Stimulated activated effector memory CD8-positive, alpha-beta T cell treated with anti-CD3 and anti-CD28 coated beads, Interleukin-12 subunit alpha, Interleukin-12 subunit beta, amount 100 ng/mL, for 72 hours (primary cell): ENCODE results near the gene FOXO3.
A peak's percentile ranks its signal among the peaks of the same experiment; 100 is the strongest.
"Not testable (repeated sequence)": the region's sequence is repeated elsewhere in the genome, so short reads cannot be mapped to it uniquely, and the experiment has no call there.

ENCODE experiments used
- ATAC-seq: fragments of 150-1000 bp; cut with Tn5 transposase; 2 replicates; pipeline ENCODE4 v1.10.0; 2021
- DNase-seq, 2 donors: peaks; one replicate each; pipeline ENCODE4 v3.0.0; 2021 to 2022; ENCODE audit warnings: low spot score in 2 of 2
- H3K27ac Mint-ChIP-seq: one replicate; pipeline ENCODE4 v1.8.0; 2022; ENCODE audit warnings: mild to moderate bottlenecking, mixed read lengths
- H3K36me3 Mint-ChIP-seq: one replicate; pipeline ENCODE4 v1.8.0; 2022; ENCODE audit warnings: mild to moderate bottlenecking, mixed read lengths
- H3K4me1 Mint-ChIP-seq: one replicate; pipeline ENCODE4 v1.8.0; 2022; ENCODE audit warnings: mixed read lengths
- H3K4me3 Mint-ChIP-seq: one replicate; pipeline ENCODE4 v1.8.0; 2022; ENCODE audit warnings: mild to moderate bottlenecking, mixed read lengths
- H3K9me3 Mint-ChIP-seq: one replicate; pipeline ENCODE4 v1.8.0; 2022; ENCODE audit warnings: mixed read lengths

Gene FOXO3

DNA sequence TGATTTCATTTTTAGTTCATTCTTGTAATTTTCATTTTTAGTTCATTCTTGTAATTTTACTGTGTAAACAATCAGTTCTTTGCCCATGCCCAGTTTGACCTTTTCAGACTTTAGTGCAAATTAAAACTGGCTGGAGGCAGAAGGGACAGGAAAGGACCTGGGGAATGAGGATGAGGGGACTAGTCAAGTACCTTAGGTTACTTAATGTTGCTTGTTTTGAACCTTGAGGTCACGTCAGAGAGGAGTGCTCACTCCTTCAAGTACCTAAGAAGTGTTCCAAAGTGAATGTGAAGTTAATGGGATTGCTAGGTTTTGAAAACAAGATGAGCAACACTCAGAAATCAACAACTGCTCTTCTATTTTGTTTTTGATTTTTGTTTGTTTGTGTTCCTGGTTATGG lies 82.5 kb downstream of the FOXO3 start:
- no peak overlapping the region for H3K4me3 Mint-ChIP-seq
- ATAC-seq (no peak), DNase-seq (no peak)
- no peaks in the 10 kb centered on the region for H3K9me3 Mint-ChIP-seq
- no peak overlapping the region for H3K27ac Mint-ChIP-seq
- H3K4me1 Mint-ChIP-seq: peaks cover 33% of the 10 kb centered on the region
- peaks cover 2% of the 10 kb centered on the region for H3K36me3 Mint-ChIP-seq

DNA sequence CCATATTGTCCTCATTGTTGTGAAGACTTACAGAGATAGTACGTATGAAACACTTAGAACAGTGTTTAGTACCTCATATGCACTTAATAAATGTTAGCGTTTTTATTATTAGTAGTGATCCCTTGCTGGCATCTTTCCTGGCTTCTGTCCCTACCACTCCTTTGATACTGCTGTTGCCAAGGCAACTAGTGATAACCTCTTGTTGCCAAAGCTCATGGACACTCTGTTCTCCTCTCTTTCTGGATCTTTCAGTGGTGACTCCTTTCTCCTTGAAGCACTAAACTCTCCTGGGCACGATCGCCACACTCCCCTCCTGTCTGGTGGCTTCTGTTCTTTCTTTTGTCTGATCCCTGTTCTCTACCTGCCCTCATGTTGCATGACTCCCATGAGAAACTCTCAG lies 83.5 kb downstream of the FOXO3 start:
- Mint-ChIP-seq H3K27ac (no peak overlapping the region), H3K9me3 (no peaks in the 10 kb centered on the region), H3K36me3 (no peaks in the 10 kb centered on the region), H3K4me1 (peaks cover 36% of the 10 kb centered on the region), H3K4me3 (no peak overlapping the region)
- DNase-seq: no peak
- ATAC-seq: no peak

DNA sequence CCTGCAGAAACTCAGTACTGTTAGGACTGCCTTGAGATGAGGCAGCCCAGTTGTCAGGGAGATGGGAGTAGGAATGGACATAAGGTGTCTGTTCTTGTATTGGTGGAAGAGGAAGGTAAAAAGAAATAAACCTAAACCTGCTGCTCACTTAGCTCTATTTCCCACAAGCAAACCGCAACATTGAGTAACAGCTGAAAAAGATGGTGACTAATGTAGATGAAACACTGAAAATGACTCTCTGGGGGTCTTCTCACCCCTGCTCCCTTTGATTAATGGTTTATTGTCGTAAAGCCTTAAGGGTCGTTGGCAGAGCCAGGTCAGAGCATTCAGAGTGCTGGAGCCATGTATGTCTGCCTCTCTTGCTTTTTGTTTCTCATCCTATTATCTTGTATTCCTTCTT lies 87.5 kb downstream of the FOXO3 start:
- ATAC-seq (no peak), DNase-seq (no peak)
- Mint-ChIP-seq H3K36me3 (no peaks in the 10 kb centered on the region), H3K4me3 (no peak overlapping the region), H3K9me3 (no peaks in the 10 kb centered on the region), H3K4me1 (peaks cover 54% of the 10 kb centered on the region), H3K27ac (no peak overlapping the region)

DNA sequence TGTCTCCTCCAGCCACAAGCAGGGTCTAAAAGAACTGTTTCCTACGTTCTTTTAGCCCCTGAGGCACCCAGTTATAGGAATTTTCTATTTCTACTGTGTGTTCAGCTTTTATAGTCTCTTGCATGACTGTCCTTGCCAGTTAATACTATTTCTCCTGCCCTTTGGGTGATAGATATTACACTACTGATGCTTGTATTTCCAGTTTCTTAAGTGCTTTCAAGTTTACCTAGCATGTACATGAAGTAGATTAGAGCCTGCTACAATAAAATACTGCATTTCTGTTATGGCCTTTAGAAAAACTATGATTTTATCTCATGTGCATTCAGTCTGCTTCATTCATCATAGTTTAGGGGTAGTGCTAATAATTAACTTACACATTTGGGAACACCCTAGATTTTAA lies 89.6 kb downstream of the FOXO3 start:
- H3K36me3 Mint-ChIP-seq: no peaks in the 10 kb centered on the region
- ATAC-seq (no peak), DNase-seq (no peak)
- H3K27ac Mint-ChIP-seq: no peak overlapping the region
- no peak overlapping the region for H3K4me3 Mint-ChIP-seq
- H3K4me1 Mint-ChIP-seq: peaks cover 50% of the 10 kb centered on the region
- H3K9me3 Mint-ChIP-seq: no peaks in the 10 kb centered on the region

DNA sequence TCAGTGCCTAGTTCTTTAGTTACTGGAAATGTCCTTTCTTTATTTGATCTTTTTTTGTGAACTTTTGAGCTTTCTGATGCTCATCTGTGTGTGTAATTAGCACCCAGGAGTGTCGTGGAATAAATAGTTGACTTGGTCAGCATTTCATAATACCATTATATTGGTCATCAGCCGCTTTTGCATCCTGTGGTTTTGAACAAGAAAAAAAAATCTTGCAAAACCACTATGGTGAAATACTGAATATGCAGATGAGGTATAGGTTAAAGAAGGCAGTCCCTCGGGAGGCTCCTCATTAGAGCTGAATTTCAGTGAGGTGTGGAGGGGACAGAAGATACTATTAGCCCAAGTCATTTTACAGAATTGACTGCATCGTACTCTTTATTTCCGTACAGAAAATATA lies 90.1 kb downstream of the FOXO3 start:
- Mint-ChIP-seq H3K4me1 (peaks cover 50% of the 10 kb centered on the region), H3K9me3 (no peaks in the 10 kb centered on the region), H3K27ac (no peak overlapping the region), H3K4me3 (no peak overlapping the region), H3K36me3 (no peaks in the 10 kb centered on the region)
- no peak for DNase-seq
- no peak for ATAC-seq

DNA sequence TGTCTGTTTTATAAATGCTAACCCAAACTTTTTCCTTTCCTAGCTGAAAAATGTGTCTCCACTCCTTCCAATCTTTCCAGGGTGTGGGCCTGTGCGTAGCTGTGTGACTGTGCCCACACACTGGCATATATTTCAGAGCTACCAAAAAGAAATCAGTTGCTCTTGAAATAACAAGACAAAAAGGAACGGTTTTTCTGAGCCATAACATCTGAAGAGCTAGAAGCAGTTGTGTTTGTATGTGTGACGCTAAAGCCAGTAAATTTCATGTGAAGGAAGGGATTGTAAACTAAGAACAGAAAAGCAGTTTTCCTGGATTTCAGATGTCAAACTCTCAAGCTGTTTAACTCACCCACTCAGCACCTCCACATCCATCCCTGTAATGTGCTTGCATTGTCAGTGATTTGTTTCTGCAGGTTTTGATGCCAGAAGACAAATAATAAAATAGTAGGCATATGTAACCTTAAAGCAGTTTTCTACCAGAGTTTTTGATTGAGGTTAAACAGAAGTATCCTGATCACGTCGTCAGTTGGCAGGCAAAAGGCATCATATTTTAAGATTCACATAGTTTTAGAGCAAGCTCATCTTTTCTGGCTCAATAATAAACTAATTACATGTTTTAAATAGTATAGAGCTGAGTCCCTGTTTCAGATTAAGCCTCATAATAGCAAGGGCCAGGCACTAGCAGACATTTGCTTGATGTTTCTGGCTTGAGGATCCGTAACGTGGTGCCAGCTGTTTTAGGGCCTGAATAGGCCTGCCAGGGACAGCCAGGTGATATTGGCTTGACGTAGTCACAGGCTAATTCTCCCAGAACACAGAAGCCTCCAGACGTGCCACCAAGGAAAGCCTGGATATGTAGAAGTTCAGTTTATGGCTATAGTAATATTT lies 90.9 kb downstream of the FOXO3 start:
- Mint-ChIP-seq H3K4me1 (peaks cover 55% of the 10 kb centered on the region), H3K4me3 (no peak overlapping the region), H3K27ac (no peak overlapping the region), H3K9me3 (no peaks in the 10 kb centered on the region), H3K36me3 (no peaks in the 10 kb centered on the region)
- DNase-seq (no peak), ATAC-seq (no peak)

DNA sequence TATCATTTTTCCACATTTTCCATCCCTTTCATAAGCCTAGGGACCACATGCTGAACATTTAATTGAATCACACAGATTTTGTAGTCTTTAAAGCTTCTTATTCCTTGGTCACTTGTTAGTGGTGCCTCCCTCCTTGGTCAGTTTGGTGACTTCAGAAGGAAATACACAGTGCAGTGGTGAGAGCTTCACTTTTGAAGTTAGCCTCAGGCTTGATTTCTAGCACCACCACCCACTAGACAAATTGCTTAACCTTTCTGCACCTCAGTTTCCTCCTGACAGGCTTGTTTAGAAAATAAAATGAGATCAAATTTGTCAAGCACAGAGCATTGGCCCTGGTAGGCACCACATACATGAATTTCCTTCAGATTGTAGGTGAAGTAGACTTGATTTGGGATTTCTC lies 91.7 kb downstream of the FOXO3 start:
- H3K9me3 Mint-ChIP-seq: no peaks in the 10 kb centered on the region
- DNase-seq (no peak), ATAC-seq (no peak)
- peaks cover 57% of the 10 kb centered on the region for H3K4me1 Mint-ChIP-seq
- no peak overlapping the region for H3K27ac Mint-ChIP-seq
- H3K36me3 Mint-ChIP-seq: no peaks in the 10 kb centered on the region
- H3K4me3 Mint-ChIP-seq: no peak overlapping the region

DNA sequence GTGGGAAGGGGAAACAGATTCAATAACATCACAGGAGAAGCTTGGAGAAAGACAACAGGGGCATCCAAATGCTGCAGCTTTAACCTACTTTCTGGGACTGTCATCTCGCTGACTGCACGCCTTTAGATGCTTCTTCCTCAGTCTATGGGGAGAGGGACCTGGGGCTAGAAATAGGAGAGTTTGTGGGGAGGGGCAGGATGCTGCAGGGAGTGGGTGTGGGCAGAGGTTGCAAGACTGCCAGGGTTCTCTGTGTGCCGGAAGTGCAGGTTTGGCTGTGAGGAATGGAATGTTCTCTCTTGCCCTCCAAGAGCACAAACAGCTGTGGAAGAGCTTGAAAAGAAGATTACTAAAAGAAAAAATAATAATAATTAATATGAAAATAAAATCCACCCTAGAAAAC lies 93.2 kb downstream of the FOXO3 start:
- Mint-ChIP-seq H3K27ac (peak overlapping the region; percentile 23), H3K9me3 (no peaks in the 10 kb centered on the region), H3K4me1 (peaks cover 57% of the 10 kb centered on the region), H3K36me3 (no peaks in the 10 kb centered on the region), H3K4me3 (no peak overlapping the region)
- ATAC-seq: no peak
- no peak for DNase-seq

DNA sequence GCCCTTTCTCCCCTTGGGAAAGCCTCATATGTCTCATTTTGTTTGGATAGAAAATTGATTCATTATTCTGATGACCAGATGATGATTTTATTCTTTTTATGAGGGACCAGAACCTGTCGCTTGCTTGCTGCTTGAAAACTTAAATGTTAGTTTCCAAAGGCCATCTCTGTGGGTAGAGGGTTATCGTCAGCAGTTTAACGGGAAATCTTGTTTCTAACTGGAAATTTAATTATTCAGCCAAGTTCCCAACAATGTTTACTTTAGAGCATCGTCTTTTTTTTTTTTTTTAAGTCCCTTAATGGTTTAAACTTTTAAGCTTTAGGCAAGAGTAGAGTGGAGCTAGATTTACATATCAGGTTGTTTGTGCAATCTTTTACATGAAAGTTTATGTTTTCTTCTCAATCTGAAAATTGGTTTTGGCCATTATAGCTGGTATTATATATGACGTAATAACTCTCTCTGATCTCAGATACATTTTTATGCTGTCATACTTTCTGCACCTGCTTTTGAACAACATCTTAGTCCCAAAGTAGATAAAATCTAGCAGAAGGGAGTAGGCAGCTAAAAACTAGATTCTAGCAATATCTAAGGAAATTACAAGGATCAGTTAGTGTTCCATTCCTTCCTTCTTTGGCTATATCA lies 93.9 kb downstream of the FOXO3 start:
- peak overlapping the region; percentile 32 for H3K27ac Mint-ChIP-seq
- no peak overlapping the region for H3K4me3 Mint-ChIP-seq
- H3K9me3 Mint-ChIP-seq: no peaks in the 10 kb centered on the region
- H3K4me1 Mint-ChIP-seq: peaks cover 50% of the 10 kb centered on the region
- H3K36me3 Mint-ChIP-seq: no peaks in the 10 kb centered on the region
- ATAC-seq (no peak), DNase-seq (no peak)

DNA sequence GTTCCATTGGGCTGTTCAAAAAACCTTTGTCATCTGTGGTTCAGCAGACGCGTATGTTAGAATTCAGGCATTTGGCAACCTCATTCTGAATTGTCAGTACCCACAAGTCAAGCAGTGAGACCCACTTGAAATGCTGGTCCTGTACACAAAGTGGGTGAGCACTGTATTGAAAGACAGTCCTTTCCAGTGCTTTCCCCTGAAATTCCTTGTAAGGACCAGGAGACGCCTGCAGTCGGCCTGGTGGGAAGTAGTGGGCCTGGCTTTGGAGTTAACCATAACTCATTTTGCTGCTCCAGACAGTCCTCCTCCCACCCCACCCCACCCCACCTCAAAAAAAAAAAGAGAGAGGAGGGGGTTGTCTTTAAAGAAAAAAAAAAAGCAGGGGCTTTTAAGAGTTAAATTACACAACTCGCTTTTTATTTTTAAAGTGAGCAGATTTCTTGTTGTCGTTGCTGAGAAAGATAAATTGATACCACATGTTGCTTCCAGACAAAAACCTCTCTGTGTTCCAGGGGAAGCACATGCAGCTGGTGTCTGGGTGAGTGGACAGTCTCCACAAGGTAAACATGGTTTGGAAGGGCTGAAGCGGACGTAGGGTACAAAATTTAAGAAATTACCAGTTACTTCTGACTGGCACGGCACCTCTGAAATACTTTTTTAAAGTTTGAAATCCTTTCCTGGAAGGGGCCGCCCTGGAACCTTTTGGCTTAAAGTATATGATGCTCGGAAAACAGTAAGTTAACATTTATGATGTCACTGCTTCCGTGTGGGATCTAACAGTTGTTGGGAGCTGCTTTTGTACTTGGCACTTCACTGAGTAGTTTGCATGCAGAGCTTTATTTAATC lies 95.3 kb downstream of the FOXO3 start:
- H3K27ac Mint-ChIP-seq: no peak overlapping the region
- DNase-seq: no peak
- H3K9me3 Mint-ChIP-seq: no peaks in the 10 kb centered on the region
- peaks cover 36% of the 10 kb centered on the region for H3K4me1 Mint-ChIP-seq
- ATAC-seq: no peak
- no peak overlapping the region for H3K4me3 Mint-ChIP-seq
- H3K36me3 Mint-ChIP-seq: no peaks in the 10 kb centered on the region

DNA sequence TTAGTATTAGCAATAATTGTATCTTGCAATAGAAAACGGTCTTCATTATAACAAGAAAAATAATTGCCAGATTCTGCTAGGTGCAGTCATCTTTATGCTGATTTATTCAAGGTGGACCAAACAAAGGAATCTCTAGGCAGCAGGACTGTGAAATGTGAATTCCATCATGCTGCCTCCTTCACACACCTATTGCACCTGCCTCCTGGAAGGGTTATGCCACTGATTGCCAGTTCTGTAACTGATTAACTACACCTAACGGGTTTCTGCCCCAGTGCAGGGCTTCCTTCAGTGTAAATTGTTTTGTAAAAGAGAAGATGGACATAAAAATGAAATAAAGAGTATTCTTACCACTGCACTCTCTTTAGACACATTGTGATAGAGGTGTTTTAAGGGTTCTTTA lies 96.1 kb downstream of the FOXO3 start:
- ATAC-seq (no peak), DNase-seq (no peak)
- no peaks in the 10 kb centered on the region for H3K9me3 Mint-ChIP-seq
- no peak overlapping the region for H3K4me3 Mint-ChIP-seq
- no peak overlapping the region for H3K27ac Mint-ChIP-seq
- H3K36me3 Mint-ChIP-seq: no peaks in the 10 kb centered on the region
- peaks cover 35% of the 10 kb centered on the region for H3K4me1 Mint-ChIP-seq

DNA sequence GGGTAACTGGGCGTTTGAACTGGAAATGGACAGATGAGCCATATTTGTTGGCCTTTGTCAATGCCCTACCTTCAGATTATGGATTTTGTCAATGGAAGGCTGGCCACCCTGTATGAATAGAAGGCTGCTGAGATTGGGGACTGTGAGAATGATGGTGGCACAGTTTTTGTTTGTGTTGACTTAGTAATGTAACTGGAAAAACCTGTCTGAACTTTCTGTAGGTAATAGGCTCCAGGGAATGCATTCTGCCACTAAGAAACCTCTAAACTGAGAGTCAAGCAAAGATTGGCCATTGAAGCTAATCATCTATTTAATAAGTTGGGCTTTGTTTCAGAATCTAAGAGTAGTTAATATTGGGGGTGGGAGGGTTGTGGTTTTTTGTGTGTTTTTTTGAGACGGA lies 97.5 kb downstream of the FOXO3 start:
- Mint-ChIP-seq H3K4me3 (no peak overlapping the region), H3K4me1 (peaks cover 41% of the 10 kb centered on the region), H3K9me3 (no peaks in the 10 kb centered on the region), H3K36me3 (peaks cover 6% of the 10 kb centered on the region), H3K27ac (no peak overlapping the region)
- DNase-seq (no peak), ATAC-seq (no peak)

DNA sequence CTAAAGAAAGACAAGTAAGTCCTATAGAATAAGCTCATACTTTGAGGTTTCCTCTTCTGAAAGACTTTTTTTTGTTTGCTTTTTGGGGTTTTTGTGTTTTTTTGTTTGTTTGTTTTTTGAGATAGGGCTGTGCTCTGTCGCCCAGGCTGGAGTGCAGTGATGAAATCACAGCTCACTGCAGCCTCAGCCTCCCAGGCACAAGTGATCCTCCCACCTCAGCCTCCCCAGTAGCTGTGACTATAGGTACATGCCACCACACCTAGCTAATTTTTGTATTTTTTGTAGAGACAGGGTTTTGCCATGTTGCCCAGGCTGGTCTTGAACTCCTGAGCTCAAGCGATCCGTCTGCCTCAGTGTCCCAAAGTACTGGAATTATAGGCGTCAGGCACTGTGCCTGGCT lies 98.1 kb downstream of the FOXO3 start:
- H3K4me1 Mint-ChIP-seq: peaks cover 35% of the 10 kb centered on the region
- not testable (repeated sequence) for ATAC-seq, H3K4me3 Mint-ChIP-seq, DNase-seq, H3K36me3 Mint-ChIP-seq, H3K27ac Mint-ChIP-seq, H3K9me3 Mint-ChIP-seq

DNA sequence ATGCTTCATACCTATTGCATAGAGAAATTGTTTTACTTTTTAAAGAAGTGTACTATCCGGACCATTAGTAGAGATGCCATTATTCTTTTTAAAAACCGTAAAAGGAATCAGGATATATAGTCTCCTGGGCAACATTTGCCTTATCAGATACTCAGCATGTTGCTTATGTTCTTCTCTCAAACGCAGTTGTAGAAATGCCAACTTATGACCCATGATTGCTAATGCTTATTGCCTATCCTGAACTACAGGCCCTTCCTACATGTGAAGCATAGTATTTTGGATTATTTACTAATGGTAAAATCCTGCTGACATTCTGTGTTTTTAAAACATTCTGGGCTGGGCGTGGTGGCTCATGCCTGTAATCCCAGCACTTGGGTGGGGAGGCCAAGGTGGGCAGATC lies 99.5 kb downstream of the FOXO3 start:
- Mint-ChIP-seq H3K27ac (no peak overlapping the region), H3K36me3 (peaks cover 17% of the 10 kb centered on the region), H3K9me3 (no peaks in the 10 kb centered on the region), H3K4me3 (no peak overlapping the region), H3K4me1 (peaks cover 36% of the 10 kb centered on the region)
- DNase-seq: no peak
- ATAC-seq: no peak

DNA sequence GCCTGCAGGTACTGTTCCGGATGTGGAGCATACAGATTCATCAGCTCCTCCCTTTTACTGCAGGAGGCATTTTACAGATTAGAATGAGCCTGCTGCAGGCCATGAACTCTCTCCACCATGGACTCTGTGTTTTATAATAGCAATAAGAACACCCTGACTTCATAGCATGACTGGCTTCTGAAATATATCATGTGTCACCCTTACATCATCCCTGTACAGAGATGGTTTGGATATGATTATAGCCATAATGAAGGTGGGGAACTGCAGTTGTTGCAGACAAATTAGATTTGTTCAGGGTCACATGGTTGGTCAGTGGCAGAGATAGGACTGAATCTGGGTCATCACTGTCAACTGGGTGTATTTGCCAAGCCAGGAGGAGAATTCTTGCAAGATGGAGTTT lies 100.7 kb downstream of the FOXO3 start:
- Mint-ChIP-seq H3K27ac (no peak overlapping the region), H3K4me1 (peaks cover 42% of the 10 kb centered on the region), H3K9me3 (no peaks in the 10 kb centered on the region), H3K4me3 (no peak overlapping the region), H3K36me3 (peaks cover 29% of the 10 kb centered on the region)
- peak; percentile 84 for ATAC-seq
- DNase-seq: no peak
